ENCODE data around the gene FOXF1.

Gene FOXF1

GRCh38 chr16:86510465-86511261 lies at the start of gene FOXF1:
FOXF1 (plus strand) TSS chr16:86510527; CDS start chr16:86510570, 43 bp downstream.
- DNase-seq, result no peak

- no peak for DNase-seq
Measured at GRCh38 chr16:86461037-86461436, 49.3 kb upstream of the FOXF1 start.

- DNase-seq, result no peak
Measured at GRCh38 chr16:86462334-86463084, 47.8 kb upstream of the FOXF1 start.

DNA sequence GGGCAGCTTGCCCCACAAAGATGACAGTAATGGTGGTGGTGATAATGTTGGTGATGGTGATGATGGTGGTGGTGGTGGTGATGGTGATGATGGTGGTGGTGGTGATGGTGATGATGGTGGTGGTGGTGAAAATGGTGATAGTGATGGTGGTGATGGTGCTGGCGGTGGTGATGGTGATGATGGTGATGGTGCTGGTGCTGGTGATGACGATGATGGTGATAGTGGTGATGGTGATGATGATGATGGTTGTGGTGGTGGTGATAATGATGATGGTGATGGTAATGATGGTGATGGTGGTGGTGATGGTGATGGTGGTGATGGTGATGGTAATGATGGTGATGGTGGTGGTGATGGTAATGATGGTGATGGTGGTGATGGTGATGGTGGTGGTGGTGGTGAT lies 46.3 kb upstream of the FOXF1 start:
- no peak for DNase-seq

DNA sequence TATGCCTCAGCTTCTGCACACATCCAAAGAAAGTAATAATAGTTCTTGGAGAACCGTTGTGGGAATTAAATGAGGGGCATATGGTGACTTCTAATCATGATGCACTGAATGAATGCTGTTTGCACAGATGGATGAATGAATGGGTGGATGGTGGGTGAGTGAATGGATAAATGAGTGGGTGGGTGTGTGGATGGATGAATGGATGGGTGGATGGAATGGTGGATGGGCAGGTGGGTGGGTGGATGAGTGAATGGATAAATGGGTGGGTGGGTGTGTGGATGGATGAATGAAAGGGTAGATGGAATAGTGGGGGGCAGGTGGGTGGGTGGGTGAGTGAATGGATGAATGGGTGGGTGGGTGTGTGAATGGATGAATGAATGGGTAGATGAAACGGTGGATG lies 44.9 kb upstream of the FOXF1 start:
- no peak for DNase-seq

DNA sequence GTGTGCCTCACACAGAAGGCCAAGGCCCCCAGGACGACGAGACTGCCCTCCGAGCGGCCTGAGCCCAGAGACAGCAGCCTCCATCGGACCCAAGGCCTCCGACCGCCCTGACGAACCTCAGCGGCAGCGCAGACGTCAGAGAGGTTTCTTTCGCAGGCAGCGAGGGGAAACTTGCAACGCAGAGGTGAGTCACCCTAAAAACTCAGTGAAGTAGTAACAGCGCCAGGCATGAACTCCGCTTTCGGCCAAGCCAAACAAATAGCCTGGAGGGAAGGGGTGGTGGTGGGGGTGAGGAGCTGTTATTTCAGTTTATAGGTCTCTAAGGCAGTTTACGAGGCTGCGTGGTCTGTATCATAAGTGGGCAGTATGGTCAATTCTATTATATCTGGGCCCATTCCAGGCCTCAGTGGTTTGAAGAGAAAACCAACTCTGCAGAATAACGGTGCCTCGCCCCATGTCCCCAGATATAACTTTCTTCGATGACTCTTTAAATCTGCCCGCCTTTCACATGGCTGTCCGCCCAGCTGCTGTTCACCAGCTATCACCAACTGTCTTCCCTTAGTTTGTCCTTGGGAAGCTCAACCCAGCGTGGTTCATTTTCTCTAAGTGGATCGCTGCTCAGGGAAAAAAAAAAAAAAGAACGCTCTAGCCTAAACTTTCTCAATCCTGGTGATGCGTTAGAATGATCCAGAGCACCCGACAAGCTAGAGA lies 43.5 kb upstream of the FOXF1 start:
- DNase-seq, result no peak

GRCh38 chr16:86467490-86467889 lies 42.8 kb upstream of the FOXF1 start:
- DNase-seq, result no peak

GRCh38 chr16:86470964-86471363 lies 39.4 kb upstream of the FOXF1 start:
- DNase-seq, result no peak

GRCh38 chr16:86471896-86472295 lies 38.4 kb upstream of the FOXF1 start:
- no peak for DNase-seq

DNA sequence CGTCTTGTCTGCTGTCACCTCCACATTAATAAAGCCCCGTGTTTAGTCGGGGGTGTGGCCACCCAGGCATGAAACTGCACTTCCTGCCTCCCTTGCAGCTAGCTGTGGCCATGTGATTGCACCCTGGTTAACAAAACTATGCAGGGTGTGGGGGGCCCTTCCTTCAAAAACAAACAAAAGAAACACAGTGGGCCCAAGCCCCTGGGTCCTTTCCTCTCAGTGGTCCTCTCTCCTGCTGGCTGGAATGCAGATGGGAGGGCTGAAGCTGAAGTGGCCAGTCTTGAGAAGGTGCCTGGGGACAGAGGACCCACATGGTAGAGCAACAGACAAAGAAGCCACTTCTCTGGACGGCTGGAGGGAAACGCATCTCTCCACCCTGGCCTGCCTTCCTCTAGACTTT lies 38.0 kb upstream of the FOXF1 start:
- no peak for DNase-seq

DNA sequence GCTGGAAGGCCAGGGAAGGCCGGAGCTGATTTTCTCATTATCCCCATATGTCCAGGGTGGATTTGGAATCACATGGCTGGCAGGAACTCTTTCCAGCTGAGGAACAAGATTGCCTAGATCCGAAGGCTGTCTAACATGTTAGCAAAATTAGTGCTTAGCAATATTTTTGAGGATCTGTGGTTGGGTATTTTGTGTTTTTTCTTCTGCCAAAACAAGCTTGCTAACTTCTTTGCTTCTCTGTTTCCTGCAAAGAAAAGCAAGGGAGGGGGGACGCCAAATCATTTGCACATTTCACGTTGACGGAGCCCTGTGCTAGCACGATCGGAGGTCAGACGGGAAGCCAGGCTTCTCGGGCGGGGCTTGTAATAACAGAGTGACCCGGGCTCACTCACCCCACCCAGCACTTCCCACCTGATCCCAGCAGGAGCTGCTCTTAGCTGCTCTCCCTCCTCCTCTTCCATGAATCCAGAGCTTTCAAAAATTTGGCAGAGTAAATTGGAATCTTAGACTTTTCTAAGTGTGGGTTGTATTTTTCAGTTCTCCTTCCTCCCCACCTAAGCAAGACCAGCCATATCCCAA lies 33.3 kb upstream of the FOXF1 start:
- DNase-seq, result no peak

DNA sequence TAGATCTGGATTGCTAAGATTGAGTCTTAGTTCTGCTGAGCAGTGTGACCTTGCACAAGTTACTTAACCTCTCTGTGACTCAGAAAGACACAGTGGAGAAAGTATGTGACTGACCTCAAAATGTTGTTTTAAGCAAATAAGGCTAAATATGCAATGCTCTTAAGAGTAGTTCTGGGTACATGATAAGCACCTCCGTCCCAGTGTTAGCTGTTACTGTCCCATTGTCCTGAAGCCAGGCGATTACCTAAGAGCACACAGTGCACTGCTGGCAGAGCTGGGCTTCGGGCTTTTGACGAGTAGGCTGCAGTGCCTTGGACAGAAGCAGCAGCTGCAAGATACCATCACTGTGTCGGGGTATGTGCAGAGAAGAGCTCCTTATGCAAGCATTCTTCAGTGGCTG lies 32.7 kb upstream of the FOXF1 start:
- no peak for DNase-seq

DNA sequence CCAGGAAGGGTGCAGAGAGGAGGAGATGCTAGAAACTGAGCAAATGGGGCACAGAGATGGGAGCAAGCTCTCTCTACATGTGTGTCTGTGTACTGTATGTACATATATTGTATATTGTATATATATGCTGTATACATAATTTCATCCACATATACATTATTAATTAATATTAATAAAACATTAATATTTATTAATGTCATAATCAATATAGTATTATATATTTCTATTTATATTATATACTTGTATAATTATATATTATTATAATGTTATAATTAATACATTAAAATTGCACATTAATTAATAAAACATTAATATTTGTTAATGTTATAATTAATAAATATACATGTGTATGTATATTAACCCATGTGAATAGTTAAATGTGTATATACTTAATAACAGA lies 31.5 kb upstream of the FOXF1 start:
- no peak for DNase-seq

DNA sequence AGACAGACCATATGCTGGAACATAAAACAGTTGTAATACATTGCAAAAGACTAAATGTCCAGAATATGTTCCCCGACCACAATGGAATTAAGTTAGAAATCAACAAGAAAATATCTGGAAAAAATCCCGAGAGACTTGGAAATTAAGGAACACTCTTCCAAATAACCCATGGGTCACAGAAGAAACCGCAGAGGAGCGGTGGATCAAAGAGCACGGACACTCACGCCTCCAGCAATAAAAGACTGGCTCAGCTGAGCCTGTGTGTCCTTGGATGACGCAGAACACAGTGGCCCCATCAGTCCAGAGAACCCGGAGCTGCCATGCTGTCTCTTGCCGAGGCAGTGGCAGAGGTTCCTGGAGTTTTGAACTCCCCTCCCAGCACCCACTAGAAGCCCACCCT lies 30.9 kb upstream of the FOXF1 start:
- no peak for DNase-seq

- DNase-seq, result no peak
Measured at GRCh38 chr16:86480444-86480843, 29.9 kb upstream of the FOXF1 start.

DNA sequence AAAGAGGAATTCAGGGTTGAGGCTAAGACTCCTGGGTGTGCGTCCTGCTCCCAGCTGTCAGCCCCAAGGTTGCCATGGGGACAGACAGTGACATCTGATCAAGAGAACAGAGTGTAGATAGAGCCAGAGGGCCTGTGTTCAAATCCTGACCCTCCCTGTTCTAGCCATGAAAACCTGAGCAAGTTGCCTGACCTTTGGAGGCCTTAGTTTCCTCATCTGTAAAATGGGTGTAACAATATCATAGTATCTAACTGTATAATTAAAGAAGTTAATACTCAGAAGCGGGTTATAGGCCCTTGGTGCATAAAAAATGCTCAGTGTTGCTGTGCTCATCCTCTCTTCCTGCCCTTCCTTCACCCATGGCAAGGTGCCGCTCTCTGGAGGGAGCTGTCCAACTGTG lies 28.7 kb upstream of the FOXF1 start:
- DNase-seq, result no peak

DNA sequence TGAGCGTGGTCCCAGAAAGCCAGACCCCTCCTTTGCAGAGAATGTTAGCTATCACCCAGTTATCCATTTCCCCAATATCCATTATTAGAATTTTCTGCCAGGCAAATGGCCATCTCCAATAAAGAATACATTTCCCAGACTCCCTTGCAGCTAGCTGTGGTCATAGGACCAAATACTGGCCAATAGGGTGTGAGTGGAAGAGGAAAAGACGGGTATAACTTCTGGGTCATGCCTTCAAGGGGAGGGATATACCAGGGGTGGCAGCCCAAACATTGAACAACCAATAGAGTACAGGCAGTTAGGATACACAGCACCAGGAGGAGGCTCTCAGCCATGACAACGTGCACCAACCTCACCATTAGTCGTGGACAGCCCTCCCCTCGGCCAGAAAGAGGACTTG lies 26.1 kb upstream of the FOXF1 start:
- DNase-seq, result no peak

GRCh38 chr16:86485746-86486145 lies 24.6 kb upstream of the FOXF1 start:
- no peak for DNase-seq

- no peak for DNase-seq
Measured at GRCh38 chr16:86490859-86491639, 19.3 kb upstream of the FOXF1 start.

- no peak for DNase-seq
Measured at GRCh38 chr16:86491640-86492023, 18.7 kb upstream of the FOXF1 start.

DNA sequence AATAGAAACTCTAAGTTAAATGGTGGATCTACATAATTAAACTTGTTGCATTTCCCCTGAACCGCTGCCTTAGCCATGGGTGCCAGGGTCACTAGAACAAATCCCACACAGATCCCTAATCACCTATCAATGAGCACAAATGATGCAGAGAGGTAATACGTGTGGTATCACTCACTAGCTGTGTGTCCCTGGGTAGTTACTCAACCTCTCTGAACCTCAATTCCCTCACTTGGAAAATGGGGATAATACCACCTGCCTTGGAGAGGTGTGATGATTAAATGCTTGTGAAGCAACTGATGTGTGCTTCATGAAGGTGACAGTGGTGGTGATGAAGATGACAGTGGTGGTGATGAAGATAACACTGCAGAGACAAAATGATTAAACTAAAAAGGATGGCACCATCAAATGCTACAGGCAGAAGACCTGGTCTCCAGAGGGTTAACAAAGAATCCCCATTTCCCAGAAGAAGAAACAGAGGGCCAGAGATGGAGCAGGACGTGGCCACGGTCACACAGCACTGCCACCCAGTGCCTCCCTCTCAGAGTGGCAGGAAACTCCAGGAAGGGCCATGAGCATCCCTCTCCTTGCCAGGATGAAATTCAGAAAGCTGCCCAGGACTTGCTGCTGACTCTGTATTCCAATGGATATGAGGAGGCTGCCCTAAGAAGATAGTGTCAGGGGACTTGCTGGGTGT lies 17.9 kb upstream of the FOXF1 start:
- no peak for DNase-seq

Data from CD4-positive, alpha-beta T cell treated with Interleukin-4 for 4 hours (primary cell).